Stimulated activated CD8-positive, alpha-beta memory T cell treated with anti-CD3 and anti-CD28 coated beads, Interleukin-15, amount 100 ng/mL, for 1 hour (primary cell): Measurements from ENCODE around the gene BAX.

Experiments
- DNase-seq: peaks from one replicate; pipeline ENCODE4 v3.0.0-alpha.2; 2020; ENCODE audit warnings: low read depth

Gene BAX

GRCh38 chr19:48933382-48933932 lies 21.2 kb upstream of the BAX start, which contains the start of gene DHDH:
TSS of gene DHDH (plus strand) at chr19:48933699. CDS start at chr19:48933722, 23 bp downstream.
- DNase-seq, result peak; percentile 68

DNA sequence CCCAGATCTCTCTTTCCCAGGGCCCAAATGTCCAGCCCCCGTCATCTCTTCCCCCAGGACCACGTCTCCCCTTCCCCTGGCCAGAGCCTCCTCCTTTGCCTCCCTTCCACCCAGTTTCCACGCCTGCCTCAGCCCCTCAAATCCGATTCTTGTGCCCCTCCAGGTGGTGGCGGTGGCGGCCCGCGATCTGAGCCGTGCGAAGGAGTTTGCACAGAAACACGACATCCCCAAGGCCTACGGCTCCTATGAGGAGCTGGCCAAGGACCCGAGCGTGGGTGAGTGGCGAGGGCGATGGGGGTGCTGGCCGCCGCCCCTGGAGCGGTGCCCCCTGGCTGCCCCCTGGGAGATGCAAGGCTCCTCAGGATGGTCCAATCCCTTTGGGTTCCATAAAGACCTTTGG lies 19.8 kb upstream of the BAX start:
- no peak for DNase-seq

GRCh38 chr19:48935864-48936263 lies 18.8 kb upstream of the BAX start:
- no peak for DNase-seq

DNA sequence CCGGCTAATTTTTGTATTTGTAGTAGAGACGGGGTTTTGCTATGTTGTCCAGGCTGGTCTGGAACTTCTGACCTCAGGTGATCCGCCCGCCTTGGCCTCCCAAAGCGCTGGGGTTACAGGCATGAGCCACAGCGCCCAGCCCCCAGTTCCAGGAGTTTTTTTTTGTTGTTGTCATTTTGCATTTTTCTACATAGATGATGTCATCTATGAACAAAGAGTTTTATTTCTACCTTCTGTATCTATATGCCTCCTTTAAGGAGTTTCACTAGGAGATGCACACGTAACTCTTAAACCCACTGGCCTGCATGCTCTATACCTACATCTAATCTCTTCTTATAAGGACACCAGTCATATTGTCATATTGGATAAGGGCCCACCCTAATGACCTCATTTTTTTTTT lies 16.4 kb upstream of the BAX start:
- no peak for DNase-seq

DNA sequence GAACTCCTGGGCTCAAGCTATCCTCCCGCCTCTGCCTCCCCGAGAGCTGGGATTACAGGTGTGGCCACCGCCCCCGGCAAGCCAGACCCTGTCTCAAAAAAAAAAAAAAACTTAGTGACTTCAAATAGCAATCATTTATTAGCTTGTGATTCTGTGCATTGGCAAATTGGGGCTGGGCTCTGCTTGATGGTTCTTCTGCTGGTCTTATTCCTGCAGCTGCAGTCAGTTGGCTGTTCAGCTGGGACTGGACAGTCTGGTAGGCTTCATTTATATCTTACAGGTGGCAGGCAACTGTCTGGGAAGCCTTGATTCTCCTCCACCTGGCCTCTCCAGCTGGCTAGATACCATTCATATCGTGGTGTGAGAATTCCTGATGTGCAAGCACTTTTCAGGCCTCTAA lies 13.8 kb upstream of the BAX start:
- no peak for DNase-seq

DNA sequence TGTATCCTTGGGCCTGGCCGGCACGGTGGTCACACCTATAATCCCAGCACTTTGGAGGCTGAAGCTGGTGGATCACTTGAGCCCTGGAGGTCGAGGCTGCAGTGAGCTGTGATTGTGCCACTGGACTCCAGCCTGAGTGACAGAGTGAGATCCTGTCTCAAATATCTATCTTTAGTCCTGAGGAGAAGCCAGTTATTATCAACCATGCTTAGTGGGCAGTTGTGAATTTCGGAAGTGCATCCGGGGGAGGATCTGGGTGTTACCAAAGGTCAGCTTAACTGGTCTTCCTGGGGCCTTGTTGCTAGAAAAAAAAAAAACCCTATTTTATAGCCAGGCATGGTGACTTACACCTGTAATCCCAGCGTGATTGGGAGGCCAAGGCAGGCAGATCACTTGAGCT lies 11.6 kb upstream of the BAX start:
- no peak for DNase-seq

GRCh38 chr19:48945415-48945814 lies 9.3 kb upstream of the BAX start:
- DNase-seq, result no peak

GRCh38 chr19:48945817-48946216 lies 8.9 kb upstream of the BAX start:
- no peak for DNase-seq

DNA sequence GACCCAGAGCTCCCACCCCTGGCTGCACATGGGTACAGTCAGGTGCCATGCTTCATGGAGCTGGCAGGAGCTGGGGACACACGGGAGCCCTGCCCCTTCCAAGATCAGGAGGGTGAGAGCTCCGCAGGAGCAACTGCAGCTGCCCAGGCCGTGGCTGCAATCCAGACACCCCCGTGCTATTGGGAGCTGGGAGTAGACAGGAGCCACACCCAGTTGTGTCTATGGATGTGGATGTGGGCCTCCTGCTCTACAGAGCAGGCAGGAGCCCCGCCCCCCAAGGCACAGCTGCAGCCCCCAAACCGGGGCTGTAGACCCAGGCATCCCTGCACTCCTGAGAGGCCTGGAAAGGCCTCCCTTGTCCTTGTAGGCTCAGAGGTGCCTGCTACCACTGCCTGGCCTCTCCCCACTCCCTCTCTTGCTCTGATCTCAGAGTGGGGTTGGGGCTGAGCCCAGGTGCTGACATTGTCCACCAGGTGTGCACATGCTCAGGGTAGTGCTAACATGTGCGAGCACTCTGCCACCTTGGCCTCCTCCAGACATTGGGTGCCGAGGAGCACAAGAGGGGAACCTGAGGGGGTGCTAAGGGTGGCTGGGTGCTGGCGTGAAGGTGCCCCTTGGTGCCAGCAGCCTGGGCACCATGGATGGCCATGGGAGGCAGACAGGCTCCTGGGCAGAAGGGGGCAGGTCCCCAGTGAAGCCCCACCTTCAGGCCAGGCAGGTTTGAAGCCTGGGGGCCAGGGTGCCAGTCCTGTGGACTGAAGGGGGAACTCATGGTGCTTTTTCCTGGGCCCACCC lies 8.0 kb upstream of the BAX start:
- DNase-seq, result no peak

- DNase-seq, result no peak
These were observed 7.5 kb upstream of the BAX start for GRCh38 chr19:48947258-48947542.

DNA sequence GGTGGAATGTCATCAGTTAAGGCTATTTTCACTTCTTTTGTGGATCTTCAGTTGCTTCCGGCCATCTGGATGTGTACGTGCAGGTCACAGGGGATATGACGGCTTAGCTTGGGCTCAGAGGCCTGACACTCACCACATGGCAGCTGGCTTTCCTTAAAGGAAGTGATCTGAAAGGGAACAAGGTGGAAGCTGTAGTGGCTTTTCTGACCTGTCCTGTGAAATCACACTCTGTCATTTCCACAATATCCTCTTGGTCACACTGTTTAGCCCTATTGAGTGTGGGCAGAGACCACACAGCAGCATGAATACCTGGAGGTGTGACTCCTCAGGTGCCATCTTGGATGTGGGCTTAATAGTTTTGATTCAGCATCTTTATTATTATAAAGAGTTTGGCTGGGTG lies 4.5 kb upstream of the BAX start:
- no peak for DNase-seq

DNA sequence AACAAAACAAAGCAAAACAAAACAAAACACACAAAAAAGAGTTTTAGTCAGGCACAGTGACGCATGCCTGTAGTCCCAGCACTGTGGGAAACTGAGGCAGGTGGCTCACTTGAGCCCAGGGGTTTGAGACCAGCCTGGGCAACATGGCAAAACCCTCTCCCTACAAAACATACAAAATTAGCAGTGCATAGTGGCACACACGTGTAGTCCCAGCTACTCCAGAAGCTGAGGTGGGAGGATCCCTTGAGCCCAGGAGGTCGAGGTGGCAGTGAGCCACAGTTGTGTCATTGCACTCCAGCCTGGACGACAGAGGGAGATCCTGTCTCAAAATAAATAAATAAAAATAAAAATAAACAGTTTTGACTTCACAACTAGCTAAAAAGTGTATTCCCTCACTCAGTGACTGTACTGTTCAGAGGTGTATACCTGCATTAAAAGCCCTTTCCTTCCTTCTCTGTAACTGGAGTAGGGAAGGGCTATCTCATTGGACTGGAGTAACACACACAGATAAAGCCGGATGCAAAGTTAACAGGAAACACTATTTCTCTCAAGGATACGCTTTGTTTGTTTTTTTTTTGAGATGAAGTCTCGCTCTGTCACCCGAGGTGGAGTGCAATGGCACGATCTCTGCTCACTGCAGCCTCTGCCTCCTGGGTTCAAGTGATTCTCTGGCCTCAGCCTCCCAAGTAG lies 3.7 kb upstream of the BAX start:
- DNase-seq, result no peak

DNA sequence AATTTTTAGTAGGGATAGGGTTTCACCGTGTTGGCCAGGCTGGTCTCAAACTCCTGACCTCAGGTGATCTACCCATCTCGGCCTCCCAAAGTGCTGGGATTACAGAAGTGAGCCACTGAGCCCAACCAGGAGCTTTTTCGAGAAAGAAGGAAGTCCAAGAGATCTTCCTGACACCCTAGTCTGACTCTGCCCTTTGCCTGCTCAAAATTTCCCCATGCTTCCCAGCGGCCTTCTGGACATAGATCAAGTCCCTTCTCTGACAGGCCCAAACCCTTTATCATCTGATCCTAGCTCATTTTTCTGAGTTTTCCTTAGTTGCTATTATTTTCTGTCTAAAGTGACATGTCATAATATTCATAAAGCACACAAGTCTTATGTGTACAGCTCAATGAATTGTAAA lies 1.5 kb upstream of the BAX start:
- no peak for DNase-seq

- no peak for DNase-seq
These were observed 583 bp upstream of the BAX start for GRCh38 chr19:48953990-48954594.

DNA sequence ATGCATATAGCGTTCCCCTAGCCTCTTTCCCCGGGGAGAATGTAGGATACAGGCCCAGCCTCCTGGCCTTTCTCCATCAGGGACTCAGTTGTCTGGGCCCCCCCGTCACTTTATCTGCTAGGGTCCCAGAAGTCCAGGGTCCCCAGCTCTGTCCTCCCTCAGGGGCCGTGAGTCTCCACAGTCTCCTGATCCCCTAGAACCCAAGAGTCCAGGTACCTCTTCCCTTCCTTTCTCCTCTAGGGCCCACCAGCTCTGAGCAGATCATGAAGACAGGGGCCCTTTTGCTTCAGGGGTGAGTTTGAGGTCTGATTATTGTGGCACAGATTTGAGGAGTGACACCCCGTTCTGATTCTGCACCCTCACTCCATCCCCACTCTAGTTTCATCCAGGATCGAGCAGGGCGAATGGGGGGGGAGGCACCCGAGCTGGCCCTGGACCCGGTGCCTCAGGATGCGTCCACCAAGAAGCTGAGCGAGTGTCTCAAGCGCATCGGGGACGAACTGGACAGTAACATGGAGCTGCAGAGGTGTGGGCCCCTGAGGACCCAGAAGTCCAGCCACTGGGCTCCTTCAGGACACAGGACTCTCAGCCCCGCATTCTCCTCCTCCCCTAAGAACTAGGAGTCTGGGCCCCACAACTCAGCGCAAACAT lies 758 bp downstream of the BAX start:
- no peak for DNase-seq

DNA sequence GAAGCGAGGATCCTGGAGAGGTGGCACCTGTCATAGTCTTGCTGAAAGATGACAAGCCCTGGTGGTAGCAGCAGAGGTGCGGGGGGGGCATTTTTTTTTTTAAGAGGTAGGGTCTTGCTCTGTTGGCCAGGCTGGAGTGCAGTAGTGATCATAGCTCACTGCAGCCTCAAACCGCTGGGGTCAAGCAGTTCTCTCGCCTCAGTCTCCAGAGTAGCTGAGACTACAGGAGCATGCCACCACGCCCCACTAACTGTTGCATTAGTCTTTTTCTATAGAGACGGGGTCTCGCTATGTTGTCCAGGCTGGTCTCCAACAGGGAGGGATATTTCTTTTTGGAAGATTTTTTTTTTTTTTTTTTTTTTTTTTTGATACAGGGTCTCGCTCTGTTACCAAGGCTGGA lies 3.3 kb downstream of the BAX start:
- DNase-seq, result no peak

GRCh38 chr19:48959341-48960239 lies 4.9 kb downstream of the BAX start:
- DNase-seq, result no peak

GRCh38 chr19:48961051-48961649 lies 6.5 kb downstream of the BAX start:
- DNase-seq, result no peak

DNA sequence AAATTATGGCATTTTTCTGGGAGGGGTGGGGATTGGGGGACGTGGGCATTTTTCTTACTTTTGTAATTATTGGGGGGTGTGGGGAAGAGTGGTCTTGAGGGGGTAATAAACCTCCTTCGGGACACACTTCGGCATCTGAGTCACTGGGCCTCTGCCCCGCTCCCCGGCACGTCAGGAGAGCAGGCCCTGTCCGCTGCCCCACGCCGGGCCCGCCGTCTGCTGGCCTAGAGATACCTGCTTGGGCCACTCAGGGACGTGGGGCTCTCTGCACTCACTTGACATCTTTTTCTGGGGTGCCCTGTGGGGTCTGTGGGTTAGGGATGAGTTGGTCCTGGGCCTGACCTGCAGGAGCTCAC lies 7.0 kb downstream of the BAX start:
- no peak for DNase-seq

DNA sequence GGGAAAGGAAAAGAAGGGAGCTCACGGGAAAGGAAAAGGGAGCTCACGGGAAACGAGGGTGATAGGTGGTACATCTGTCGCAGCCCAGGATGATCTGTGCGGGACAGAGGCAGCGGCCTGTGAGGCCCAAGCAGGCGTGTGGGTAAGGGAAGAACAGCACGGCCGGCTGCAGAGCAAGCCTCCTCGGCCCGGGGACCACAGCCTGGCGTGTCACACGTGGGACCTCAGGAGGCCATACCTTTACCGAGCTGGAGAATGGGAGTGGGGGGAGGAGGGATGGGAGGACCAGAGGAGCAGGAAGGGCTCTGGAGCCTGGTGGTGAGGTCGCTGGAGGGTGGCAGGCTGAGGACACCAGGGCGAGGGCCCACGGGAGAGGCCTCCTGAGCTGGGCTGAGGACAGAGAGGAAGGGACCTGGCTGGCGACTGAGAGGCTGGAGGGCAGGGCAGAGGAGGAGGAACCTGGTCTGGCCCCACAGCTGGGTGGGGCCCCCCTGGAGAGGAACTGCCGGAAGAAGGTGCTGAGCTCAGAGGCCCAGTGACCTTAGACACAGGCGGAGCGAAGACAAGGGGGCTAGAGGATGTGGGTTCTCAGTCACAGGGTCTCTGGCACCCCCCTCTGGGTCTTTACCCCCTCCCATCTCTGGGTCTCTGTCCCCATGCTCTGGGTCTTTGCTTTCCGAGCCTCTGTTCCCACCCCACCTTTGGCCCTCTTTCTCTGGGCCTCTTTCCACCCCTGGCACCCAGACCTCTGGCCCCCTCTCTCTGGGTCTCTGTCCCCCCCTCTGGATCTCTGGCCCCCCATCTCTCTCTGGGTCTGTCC lies 7.6 kb downstream of the BAX start:
- DNase-seq, result no peak

DNA sequence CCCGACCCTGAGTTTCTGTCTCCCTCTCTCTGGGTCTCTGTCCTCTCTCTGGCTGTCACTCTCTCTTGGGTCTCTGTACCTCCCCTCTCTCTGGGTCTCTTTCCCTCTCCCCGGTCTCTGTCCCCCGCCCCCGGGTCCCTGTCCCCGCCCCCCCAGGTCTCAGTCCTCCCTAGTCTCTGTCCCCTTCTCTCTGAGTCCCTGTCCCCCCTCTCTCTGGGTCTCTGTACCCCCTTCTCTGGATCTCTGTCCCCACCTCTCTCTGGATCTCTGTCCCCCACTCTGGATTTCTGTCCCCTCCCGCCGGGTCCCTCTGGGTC lies 8.1 kb downstream of the BAX start:
- DNase-seq, result no peak
